GM18511 (cell line): Measurements from ENCODE around the gene ERVV-1.
"Not testable (repeated sequence)": the region's sequence is repeated elsewhere in the genome, so short reads cannot be mapped to it uniquely, and the experiment has no call there.

Source experiments
- ATAC-seq: cut with Tn5 transposase; IDR thresholded peaks from one replicate; pipeline ENCODE4 v1.9.1; 2021; ENCODE audit warnings: mild to moderate bottlenecking, moderate library complexity; ENCODE audit not compliant: unreplicated experiment

The ERVV-1 gene

DNA sequence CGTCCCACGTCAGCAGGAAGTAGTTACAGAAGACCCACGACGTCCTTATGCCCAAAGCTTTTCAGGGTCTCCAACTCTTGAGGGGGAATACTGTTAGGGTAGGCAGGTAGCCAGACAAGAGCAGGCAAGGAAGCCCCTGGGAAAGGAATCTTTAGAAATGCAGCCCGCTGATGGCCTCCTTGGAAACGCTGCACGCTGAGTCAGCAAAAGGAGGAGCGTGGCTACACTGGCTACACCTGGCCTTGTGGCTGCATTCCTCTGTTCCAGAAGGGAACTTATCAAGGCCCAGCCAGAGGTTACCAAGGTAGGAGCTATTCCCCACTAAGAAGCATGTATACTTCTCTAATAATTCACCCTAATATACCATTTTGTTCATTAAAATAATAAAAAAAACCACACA, 2.0 kb downstream of the ERVV-1 start:
- ATAC-seq: no peak

DNA sequence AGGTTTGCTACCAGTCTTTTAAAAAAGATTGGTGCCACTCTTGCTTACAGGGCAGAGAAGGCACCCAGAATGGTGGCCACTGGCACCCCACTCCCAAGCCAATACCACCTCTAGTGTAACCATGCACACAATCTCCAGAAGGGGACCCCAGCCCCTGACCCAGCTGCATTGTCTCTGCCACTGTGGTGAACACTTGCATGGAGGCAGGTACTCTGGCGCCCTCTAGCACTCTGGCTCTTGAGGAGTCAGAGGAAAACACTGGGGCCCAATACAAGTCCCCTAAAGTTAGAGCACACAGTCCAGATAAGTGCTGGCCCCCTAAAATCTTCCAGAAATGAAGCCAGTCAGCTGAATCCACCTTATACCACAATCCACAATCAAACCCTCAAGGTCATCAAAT, 6.0 kb downstream of the ERVV-1 start:
- no peak for ATAC-seq

GRCh38 chr19:53028306-53028705, 14.6 kb downstream of the ERVV-1 start:
- ATAC-seq: not testable (repeated sequence)

GRCh38 chr19:53034054-53034453, 20.3 kb downstream of the ERVV-1 start:
- no peak for ATAC-seq

DNA sequence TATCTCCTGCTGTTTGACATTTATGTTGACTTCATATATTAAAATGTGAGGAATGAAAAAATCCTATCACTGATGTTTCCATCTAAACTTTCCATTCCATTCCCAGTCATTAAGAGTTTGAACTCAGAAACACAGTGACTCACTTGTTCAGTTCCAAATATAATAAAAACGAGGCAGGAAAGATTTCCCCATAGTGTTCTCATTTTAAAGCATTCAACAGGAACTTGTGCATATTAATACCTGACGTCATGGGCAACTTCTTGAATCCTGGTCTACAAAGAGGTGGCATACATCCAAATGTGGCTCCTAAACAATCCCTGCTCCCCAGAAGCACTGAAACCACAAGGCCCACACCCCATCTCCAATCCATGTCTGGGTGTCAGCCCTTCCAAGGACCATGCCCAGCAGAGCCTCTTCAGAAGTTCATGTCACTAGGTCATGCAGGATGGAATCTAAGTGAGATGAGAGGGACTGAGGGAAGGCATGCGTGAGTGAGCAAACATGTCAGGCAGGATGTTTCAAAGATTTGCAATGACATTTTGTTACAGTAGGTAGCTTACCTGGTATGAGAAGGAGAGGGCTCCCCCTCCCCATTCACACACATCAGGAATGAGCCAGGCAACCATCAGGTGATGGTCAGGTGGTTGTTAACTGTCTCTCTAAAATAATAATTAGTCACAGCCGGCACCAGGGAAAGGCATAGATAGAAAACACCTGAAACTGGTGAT, 21.4 kb downstream of the ERVV-1 start:
- ATAC-seq: no peak

GRCh38 chr19:53037101-53038097, 23.7 kb downstream of the ERVV-1 start:
- ATAC-seq: no peak

- no peak for ATAC-seq
Measured at GRCh38 chr19:53041366-53041765, 27.6 kb downstream of the ERVV-1 start.

GRCh38 chr19:53045536-53045935, 31.8 kb downstream of the ERVV-1 start:
- no peak for ATAC-seq

GRCh38 chr19:53047379-53047778, 33.7 kb downstream of the ERVV-1 start:
- no peak for ATAC-seq

GRCh38 chr19:53055117-53055516, 41.4 kb downstream of the ERVV-1 start:
- ATAC-seq: no peak

DNA sequence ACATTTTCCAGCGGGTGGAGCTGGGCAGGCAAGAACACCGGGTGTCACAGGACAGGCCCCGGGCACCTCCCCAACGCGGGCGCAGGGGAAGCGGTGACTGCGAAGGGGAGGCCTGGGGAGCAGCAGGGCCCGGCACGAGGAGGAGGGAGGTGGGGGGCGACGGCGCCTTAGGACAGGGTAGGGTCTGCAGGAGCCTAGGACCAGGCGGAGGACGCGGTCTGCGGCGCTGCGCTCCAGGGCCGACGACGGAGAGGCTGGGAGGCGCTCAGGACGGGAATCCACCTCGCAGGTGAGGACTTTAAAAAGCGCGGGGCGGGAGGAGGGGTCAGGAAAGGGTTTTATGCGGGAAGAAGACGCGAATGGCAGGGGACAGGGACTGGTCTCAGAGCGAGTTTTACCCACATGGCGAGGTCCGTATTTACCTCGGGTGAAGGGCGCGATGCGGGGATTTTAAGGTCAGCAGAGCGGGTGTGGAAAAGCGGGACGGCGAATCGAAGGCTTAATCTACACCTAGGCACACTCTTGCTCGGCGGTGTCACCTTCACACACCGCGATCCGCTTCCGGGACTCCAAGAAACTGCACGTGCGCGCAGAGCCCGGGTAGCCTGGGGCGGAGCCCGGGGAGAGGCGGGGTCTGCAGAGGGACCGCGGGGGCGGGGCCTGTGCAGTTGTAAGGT, 44.3 kb downstream of the ERVV-1 start:
- ATAC-seq: no peak
